TTC549 (cell line): ENCODE results near the gene DNAJC7.

Experiments
- FAIRE-seq: peaks from 2 replicates; lab custom pipeline; 2012; peaks lifted over from hg19 to GRCh38; lab: Jason Lieb, UNC

Gene DNAJC7, protein sequence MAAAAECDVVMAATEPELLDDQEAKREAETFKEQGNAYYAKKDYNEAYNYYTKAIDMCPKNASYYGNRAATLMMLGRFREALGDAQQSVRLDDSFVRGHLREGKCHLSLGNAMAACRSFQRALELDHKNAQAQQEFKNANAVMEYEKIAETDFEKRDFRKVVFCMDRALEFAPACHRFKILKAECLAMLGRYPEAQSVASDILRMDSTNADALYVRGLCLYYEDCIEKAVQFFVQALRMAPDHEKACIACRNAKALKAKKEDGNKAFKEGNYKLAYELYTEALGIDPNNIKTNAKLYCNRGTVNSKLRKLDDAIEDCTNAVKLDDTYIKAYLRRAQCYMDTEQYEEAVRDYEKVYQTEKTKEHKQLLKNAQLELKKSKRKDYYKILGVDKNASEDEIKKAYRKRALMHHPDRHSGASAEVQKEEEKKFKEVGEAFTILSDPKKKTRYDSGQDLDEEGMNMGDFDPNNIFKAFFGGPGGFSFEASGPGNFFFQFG

DNA sequence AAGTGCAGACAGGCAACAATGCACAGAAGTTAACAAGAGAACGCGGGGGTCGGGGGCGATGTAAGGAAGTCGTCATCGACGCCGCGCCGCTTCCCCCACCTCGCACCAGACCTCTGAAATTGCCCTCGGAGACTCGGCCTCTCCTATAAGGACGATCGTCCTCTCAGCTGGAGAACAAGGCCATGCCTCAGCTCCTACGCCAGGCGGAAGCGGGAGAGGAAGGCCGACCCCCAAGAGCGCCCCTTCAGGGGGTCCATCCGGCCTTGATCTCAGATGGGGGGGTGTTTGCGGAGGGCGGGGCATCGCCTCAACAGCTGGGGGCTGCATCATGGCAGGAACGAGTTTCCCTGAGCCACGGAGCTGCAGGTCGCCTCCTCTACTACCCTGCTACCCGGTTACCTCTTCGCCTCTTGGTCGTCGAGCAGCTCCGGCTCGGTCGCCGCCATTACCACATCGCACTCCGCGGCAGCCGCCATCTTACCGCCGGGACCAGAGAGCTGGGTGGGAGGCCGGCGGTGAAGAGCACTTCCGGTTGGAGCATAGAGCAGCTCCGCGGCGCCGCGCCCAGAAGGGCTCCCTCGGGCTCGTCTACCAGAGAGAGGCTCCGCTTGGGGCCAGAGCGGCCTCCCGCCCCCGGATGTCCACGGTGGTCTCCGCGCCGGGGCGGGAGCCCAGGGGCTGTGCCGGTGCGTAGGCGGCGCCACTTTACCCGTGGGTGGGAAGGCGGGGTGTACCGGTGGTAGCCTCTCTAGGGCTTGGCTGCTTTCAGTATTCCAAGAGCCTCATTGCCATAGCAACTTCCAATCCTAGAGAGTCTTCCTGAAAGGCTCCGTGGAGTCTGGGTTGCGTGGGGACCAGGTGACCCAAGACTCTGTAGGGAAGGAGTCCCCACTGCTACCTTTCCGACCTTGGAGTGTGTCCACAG lies at the start of gene DNAJC7:
Gene DNAJC7, minus strand, starts transcription at position 499 of the 925 bp plus-strand sequence. Its CDS starts 23 bp downstream, at position 476.
- no peak for FAIRE-seq

DNA sequence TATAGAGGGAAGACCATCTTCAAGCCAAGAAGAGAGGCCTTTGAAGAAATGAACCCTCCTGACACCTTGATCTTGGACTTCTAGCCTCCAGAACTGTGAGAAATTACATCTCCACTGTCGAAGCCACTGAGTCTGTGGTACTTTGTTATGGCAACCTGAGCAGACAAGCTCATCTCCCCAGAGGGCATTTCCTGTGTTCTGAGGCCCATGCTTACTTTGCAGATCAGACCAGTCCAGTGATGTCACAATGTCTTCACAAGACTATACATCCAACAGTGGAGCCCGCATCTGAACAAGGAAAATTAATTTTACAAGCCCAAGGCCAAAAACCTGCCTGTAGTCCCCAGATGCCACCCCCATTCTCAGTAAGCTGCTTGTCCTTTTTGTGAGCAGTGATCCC lies 48.0 kb upstream of the DNAJC7 start:
- no peak for FAIRE-seq

DNA sequence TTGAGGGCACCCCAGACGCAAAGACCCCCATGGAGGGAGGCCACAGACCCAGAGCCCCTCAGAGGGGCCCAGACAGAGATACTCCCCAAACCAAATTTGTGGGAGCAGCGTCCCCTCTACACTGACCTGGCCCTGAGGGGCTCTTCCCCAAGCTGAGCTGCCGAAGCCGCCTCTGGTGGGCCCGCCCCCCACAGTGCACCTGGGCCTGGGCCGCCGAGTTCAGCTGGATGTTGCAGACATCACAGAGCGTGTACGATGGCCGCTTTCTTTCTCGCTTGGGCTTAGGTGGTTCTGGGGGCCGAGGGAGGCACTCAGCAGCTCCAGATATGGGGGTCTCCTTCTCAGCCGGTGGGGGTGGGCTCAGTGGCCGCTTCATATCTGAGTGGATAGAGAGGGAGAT lies 45.4 kb upstream of the DNAJC7 start:
- no peak for FAIRE-seq

DNA sequence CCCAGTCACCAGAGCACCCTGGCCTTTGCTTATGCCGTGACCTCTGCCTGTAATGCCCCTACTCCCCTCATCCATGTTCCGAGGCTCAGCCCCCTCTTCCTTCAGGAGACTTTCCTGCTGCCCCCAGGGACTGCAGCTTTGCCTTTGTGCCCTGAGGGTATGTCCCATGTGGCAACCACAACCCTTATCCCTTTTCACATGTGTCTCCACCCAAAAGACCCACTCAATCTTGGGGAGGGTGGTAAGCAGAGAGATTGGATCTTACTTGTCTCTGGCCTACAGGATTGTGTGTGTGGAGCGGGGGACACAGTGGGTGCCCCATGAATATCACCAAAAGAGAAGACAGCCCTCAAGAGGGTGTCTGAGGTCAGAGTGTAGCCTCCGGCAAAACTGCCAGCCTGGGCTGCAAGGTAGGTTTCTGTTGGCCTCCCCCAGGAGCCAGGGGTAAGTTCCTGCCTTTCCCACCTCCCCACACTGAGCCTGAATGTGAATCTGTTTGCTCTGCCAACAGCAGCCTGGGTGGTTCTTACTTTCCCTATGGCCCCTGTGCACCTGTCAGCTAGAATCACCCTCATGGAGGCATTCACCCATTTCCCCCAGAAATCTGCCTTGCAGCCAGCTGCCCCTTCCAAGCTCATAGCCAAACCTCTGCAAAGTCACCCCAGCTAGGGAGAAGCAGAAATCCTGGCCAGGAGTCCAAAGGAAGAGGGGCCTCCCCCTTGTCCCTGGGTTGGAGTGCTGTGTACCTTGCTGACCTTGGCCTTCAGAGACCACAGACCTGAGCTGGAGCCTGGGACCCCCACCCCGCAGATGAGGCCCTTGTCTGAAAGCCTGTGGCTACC lies 44.6 kb upstream of the DNAJC7 start:
- no peak for FAIRE-seq

DNA sequence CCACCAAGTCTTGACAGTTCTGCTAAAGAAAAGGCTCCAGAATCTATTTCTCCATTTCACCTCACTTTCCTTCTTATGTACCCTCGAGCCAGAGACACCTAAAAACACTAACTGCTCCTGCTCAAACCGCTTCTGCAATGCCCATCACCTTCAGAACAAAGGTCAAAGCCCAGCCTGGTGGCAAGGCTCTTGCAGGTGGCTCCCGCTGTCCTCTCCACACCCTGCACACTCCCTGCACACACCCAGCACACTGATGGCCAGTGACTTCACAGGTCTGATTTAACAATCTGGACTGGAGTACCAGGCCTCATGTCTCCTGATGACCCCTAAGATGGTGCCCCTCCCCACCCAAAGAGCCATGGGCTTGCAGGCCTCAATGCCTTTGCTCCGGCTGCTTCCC lies 43.0 kb upstream of the DNAJC7 start:
- no peak for FAIRE-seq

DNA sequence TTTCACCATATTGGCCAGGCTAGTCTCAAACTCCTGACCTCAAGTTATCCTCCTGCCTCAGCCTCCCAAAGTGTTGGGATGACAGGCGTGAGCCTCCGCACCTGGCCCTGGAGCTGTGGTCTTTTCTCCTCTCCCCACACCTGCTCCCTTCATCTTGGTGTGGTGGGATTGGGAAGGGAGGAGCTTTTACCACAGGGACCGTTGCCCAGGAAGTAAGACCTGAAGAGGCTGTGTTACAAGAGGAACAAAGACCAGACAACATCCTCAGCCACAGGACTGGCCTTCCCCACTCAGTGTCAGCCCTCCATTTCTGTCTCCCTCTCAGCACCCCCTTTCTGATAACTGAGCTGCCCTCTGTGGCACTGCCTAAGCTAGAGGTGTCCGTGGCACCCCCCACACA lies 42.6 kb upstream of the DNAJC7 start:
- FAIRE-seq: no peak

DNA sequence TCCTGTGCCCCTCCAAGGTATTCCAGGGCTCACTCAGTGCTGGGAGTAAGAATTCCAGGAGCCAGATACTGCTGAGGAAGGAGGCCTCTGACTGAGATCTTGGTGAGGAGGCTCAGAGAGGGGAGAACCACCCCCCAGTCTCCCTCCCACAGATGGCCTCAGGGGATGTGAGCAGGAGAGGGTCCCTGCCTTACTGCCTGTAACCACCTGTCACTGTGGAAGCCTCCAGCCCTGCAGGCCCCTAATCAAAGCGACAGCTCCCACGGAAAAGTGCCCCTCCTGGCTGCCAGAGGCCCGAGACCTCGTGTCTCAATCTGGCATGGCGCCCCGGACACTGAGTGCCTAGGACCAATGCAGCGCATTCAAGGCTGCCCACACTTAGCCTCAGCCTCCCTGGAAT lies 40.8 kb upstream of the DNAJC7 start:
- FAIRE-seq: no peak

DNA sequence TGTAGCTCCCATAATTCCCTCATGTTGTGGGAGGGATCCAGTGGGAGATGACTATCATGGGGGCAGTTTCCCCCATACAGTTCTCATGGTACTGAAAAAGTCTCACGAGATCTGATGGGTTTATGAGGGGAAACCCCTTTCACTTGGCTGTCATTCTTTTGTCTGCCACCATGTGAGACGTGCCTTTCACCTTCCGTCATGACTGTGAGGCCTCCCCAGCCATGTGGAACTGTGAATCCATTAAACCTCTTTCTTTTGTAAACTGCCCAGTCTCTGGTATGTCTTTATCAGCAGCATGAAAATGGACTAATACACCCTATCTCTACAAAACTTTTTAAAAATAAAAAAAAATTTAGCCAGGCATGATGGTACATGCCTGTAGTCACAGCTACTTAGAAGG lies 39.4 kb upstream of the DNAJC7 start:
- FAIRE-seq: no peak

DNA sequence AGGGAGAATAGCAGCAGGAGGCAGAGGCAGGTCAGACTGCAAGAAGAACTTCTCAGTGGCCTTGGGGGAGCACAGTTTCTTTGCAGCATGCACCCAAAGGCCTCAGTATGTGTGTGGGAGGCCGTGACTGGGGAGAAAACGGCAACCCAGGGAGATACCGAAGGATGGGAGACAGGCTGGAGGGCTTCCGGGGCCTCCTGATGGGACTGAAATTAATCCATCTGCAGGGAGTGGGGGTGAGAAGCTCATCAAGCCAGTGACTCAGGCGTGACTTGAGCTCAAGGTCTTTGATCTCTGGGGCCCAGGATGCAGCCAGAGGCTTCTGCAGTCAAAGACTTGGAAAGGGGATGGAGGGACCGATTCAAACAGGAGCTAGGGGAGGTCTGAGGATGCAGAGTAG lies 38.3 kb upstream of the DNAJC7 start:
- no peak for FAIRE-seq

DNA sequence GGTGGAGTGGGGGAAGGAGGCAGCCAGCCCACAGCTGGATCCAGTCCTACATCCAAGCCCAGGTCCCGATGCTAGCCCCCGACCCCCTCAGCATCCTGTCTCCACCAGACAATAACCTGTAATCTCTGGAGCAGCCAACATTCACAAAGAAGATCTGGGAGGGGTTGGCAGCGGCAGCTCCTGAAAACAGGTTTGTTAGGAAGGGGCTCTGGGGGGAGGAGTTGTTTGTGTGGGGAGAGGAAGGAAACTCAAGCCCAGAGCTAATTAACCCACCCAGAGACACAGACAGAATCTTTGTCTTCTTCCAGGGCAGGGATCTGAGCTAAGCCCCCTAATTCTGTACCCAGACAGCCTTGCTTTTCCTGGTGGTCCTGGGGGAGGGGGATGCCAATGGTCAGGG lies 37.8 kb upstream of the DNAJC7 start:
- no peak for FAIRE-seq

DNA sequence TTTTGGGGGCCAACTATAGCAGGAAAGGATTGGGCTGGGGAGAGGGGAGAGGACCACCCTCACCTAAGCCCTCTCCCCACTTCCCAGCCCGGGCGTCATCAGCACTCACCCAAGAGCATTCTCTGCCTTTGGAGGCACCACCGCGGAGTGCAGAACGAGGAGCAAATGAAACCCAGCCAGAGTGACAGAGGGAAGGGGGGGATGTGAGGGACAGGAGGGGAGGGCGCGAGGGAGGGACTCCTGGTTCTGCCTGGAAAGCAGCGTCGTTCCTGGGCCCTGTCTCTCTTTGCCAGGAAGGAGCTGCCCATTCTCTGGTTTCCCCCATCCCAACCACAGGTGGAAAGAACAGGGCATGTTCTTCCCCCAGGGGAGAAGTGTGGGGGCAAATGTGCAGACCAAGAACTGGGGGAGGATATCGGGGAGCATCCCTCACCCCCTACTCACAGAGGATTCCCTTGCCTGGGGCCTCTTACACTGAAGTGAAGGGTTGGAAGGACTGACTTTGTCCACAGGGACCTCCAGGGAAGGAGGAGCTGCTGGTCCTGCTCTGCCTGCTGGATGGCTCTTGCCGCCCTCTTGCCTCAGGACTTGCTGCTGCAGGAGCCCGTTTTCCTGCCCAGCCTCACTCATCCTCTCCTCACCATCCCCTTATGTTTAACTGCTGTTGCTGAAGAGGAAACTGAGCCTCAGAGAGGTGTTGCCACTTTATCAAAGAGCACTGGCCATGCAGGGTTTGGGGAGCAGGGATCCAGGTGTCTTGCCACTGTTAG lies 36.7 kb upstream of the DNAJC7 start:
- FAIRE-seq: no peak

DNA sequence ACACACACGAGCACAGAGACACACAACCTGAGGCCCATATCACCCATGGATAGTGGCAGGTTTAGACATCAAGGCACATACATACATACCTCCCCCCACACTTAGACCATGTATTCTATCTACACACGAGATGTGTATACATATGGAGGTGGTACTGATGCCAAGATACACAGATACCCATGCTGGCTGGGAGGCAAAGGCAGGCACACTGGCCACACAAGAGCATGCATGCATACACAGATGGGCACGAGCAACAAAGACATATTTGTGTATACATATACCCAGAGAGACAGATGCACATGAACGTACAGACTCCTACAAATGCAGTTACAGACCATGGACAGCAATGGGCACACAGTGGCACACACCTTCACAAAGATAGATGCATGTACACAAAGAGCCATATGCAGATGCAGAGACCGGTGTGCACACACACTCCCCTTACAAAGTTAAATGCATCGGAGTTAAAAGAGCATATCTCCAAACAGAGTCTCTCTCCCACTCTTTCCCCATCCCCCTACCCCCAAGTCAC lies 35.2 kb upstream of the DNAJC7 start:
- FAIRE-seq: no peak

DNA sequence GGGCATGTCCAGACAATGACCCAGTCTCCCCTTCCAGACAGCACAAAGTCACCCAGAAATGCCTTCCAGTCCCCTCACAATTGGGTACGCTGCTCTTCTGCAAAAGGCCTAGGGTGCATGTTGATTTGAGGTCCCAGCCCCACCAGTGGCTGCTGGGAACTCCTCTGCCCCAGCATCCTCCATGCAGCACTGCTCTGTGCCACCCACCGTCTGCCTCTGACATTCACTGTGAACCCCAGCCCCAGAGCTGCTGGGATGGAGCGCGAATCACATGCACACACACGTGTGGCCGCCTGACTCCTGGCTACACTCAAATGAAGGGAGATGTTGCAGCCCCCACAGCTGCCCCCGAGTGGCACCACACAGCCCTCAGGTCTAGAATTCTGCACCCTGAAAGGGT lies 34.4 kb upstream of the DNAJC7 start:
- FAIRE-seq: no peak

DNA sequence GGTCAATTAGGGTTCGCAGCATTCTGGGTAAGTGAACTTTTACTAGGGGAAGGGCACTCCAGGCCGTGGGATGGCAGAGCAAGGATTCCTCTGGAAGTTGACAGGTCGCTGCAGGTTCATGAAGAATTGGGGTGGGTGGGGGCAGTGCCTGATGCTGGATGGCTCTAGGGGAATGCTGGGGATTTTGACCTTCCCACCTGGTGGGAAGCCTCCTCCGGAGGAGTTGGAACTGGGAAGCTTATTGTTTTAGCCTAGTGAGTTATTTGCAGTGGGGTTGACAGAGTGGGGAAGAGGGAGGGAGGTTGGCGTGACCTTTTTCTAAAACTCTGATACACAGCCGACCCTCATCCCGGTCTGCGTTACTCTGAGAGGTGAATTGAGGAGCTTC lies 33.8 kb upstream of the DNAJC7 start:
- no peak for FAIRE-seq

DNA sequence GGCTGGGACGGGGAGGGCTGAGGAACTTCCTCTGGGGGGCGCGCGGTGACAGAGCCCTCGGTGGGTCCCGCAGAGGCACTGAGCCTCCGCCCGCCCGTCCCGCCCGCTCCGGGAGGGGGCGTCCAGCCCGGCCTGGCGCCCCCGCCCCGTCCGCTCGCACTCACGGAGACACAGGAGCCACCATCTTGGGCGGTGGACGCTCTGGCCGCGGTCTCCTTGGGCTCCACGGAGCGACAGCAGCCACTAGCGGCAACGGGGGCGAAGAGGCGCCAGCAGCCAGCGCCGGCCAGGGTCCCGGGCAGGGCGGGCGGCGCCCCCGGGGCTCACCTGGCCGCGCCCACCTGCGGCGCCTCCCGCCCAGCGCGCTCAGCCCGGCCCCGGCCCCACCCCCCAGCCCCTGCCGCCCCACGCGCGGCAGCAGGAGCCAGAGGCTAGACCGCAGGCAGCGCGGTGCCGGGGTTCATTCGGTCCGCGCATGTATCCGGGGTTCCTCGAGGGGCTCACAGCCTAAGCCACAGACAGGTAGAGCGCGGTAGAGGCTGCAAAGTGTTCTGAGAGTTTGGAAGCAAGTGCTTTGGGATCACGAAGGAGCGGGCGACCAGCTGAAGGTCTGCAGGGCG lies 33.3 kb upstream of the DNAJC7 start, which contains the start of gene C17orf113:
Gene C17orf113, minus strand, starts transcription at position 209 of the 620 bp plus-strand sequence. CDS start 7,225 bp downstream, outside the sequence.
- FAIRE-seq: no peak

DNA sequence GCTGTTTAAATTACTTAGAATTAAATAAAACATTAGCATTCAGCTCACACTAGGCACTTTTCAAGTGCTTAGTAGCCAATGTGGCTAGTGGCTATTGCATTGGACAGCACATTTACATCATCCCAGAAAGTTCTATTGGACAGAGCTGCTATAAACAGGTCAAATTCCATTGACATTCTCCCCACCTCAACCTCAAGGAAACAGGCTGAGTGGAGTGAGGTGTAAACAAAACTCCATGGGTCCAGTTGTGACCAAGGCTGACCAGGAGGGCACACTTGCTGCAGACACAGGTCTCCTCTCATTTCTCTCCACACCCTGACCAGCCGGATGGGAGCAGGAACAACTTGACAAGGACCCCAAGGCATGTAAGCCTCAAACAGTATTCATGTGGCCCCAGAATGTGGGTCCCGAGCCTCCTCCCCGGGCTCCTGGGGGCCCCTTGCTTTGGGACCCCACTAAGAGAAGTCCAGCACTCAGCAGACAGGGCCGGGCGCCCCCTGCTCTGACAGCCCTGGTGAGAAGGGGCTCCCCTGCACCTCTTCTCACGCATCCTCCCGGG lies 32.7 kb upstream of the DNAJC7 start:
- no peak for FAIRE-seq

DNA sequence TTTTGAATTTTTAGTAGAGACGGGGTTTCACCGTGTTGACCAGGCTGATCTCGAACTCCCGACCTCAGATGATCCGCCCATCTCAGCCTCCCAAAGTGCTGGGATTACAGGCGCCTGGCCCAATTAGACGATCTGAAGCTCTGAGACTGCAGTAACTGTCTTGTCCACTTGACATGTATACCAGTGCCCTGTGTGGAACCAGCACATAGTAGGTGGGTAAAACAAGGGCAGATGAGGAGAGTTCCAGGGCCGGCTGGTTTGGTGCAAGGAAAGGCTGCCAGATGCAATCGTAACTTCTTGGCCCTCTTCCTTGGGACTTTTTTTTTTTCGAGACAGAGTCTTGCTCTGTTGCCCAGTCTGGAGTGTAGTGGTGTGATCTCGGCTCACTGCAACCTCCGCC lies 30.1 kb upstream of the DNAJC7 start:
- FAIRE-seq: no peak

DNA sequence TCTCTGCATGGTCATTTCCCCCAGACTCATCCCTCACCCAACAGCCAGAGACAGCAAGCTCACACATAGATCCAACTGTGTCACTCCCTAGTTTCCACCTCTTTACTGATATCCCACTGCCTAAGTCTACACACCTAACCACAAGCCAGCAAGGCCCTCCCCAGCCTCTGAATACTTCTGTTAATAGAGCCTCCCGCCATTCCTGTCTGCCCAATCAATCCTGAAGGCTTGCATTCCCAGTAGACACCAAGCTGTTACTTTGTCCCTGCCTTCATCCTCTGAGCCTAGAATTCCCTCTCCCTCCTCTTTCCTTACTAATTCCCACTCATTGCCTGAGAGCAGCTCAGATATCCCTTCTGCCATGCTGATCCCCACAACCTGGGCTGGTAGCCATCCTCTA lies 28.5 kb upstream of the DNAJC7 start:
- no peak for FAIRE-seq

DNA sequence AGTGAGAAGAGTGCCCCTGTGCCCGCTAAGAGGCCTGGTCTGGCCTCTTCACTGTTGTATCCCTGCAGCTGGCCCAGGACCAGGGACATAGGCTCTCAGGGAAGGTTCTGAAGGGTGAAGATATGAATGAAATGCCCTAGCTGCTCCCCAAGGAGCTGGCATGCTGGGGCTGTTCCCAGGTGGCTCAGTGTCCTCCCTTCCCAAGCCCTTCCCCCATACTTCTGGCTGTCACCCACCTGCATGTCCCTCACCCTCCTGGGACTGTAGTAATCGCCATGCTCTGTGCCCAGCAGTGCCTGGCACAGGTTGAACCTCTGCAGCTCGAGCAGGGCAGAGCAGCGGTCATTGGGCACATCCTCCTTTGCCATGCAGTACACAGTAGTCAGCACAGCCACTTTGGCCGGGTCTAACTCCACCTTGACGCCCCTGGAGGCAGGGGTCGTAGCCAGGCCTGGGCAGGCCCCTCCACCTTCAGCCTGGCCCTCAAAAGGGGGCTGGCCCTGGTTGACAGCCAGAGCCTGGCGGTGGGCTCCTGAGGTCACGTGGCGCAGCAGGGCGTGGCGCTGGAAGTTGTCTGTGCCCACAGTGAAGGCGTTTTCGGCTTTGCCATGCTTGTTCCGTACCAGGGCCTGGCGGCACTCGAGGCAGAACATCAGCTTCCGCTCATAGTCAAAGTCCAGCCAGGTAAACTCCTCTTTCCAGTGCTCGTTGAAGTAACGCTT lies 25.5 kb upstream of the DNAJC7 start:
- FAIRE-seq: no peak

DNA sequence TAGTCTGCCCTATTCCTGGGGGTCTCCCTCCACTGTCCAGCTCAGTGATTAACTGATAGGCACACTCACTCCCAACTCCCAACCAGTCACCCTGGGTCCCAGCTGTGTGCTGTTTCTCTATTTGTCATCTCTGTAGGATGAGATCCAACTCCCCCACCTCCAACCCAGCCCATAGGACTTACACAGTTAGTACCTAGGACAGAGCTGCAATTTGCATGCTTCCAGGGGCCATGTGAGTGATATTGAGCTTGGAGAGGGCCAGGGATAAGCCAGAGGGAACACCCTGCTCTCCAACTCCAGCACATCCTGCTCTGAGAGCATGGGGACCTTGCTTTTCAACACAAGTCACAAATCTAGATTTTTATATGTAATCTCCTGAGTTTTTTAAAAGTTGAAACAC lies 24.4 kb upstream of the DNAJC7 start:
- no peak for FAIRE-seq
